22Rv1 (cell line): ENCODE measurements around the gene C1R.

Source experiments
- H3K27ac ChIP-seq: fragments of 450-650 bp; 2 replicates; pipeline ENCODE4 v1.5.1; 2017
- CTCF ChIP-seq: fragments of 450-650 bp; IDR thresholded peaks from 2 replicates; pipeline ENCODE4 v1.5.1; 2017; ENCODE audit warnings: mild to moderate bottlenecking
- ZFX ChIP-seq: fragments of 450-650 bp; IDR thresholded peaks from 2 replicates; pipeline ENCODE4 v1.6.1; 2017; ENCODE audit warnings: antibody characterized with exemption, borderline replicate concordance

Gene C1R

GRCh38 chr12:7068240-7068993 is 23.8 kb downstream of the C1R start:
- H3K27ac ChIP-seq = no peak overlapping the region

GRCh38 chr12:7067096-7067495 is 25.1 kb downstream of the C1R start:
- H3K27ac ChIP-seq = no peak overlapping the region
- no peak for TF ChIP-seq CTCF
- TF ChIP-seq ZFX = no peak

More at GRCh38 chr12:7068240-7068993, 23.8 kb downstream of the C1R start:
- TF ChIP-seq ZFX (no peak), CTCF (no peak)

- H3K27ac ChIP-seq = no peak overlapping the region
- TF ChIP-seq CTCF = no peak
- no peak for TF ChIP-seq ZFX
Measured at GRCh38 chr12:7066596-7066995, 25.6 kb downstream of the C1R start.

GRCh38 chr12:7065073-7065623 is 27.1 kb downstream of the C1R start:
- TF ChIP-seq CTCF (no peak), ZFX (no peak)
- no peak overlapping the region for H3K27ac ChIP-seq

GRCh38 chr12:7064516-7064915 is 27.7 kb downstream of the C1R start:
- no peak overlapping the region for H3K27ac ChIP-seq
- TF ChIP-seq ZFX (no peak), CTCF (no peak)

- H3K27ac ChIP-seq = no peak overlapping the region
- no peak for TF ChIP-seq CTCF
- TF ChIP-seq ZFX = no peak
Measured at GRCh38 chr12:7061596-7061995, 30.6 kb downstream of the C1R start.

- no peak overlapping the region for H3K27ac ChIP-seq
- no peak for TF ChIP-seq ZFX
- no peak for TF ChIP-seq CTCF
Measured at GRCh38 chr12:7061138-7061537, 31.1 kb downstream of the C1R start.
